Stimulated activated CD4-positive, alpha-beta T cell treated with anti-CD3 and anti-CD28 coated beads, TNF-alpha, amount 100 ng/mL, for 4 hours (primary cell): ENCODE results near the gene NOL4L.

Experiments
- DNase-seq, 3 experiments: peaks; one replicate each; pipeline ENCODE4 v3.0.0-alpha.2; 2020; ENCODE audit warnings: low read depth in 3 of 3

Gene NOL4L

DNA sequence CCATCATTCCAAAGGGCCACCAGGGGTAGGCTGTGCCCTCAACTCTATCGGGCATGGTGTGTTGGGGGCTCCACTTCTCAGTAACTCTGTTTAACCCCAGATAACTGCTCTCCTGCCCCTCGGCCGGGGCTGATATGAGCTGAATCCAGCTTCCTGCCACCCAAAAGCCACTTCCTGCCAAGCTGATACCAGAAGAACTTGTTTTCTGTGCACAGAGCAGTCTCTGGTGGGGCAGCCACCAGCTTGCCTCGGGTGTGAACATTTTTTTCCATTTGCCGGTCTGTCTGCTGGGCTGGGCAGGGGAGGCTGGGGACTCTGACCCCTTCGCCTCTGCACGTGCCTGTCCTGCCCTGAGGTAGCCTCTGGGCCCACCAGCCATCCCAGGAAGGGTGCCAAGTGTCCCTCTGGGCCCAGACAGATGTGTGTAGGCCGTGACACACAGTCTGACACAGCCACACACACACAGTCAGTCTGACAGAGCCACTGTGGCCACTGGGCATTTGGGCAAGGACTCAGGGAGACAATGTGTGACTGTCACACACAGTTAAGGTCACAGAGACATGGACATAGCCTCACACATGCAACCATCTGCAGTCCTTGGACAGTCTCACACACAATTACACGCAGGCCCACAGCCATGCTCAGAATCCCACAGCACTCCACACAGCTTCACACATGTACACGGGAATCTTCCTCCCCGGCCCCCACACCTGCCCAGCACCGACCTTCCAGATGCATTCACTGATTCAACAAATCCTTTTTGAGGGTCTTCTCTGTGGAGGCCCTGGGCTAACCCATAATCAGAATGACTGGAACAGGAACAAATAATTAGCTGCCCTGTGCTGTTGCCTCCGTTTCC is 45.1 kb downstream of the NOL4L start:
- DNase-seq = peak in 1 of 3 experiments; percentile 50

DNA sequence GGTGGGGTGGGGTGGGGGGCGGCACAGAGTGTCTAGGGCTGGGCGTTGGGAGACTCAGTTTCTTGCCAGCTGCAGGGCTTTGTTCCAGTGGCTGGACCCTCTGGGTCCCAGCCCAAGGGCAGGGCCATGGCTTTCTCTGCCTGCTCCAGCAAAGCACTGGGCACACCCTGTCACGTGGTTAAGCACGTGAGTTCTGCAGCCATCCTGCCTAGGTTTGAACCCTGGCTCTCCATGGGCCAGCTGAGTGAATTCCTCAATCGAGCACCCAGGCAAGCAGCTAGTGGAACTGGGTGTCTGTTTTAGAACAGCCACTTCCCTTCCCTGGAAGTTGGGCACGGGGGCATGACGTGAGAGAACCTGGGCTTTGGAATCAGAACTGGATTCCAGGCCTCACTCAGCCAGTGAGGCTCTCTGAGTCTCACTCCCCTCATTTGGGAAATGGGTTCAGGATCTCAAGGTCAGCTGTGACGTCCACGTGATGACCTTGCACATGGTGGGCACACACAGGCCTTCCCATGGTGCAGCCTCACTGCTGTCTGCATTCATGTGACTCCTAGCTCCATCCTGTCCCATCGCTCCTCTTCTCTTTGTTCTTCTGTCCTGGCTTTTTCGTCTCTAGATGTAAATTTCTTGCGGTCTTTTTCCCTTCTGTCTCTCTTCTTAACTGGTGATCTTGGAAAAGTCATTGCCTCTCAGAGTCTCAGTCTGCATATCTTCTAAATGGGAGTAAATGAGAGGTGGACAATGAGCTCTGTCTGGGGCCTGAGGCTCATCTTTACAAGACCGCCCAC is 45.9 kb downstream of the NOL4L start:
- DNase-seq = no peak

DNA sequence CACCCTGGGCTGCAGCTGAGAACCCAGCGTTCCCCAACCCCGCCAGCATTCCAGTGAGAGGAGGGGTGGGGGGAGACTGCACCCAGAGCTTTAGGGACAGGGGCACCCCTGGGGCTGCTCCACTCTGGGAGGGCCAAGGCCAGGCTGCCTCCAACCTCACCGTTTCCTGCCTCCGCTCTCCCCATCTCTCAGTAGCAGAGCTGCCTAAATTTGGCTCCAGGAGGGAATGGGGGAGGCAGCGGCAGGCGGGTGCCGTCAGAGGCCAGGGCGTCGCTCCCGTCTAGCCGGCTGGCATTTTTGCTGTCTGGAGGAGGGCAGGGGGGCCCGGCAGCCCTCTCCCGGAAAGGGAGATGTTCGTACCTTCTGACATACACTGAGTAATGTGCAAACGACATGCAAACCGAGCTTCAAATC is 46.6 kb downstream of the NOL4L start:
- DNase-seq = no peak

DNA sequence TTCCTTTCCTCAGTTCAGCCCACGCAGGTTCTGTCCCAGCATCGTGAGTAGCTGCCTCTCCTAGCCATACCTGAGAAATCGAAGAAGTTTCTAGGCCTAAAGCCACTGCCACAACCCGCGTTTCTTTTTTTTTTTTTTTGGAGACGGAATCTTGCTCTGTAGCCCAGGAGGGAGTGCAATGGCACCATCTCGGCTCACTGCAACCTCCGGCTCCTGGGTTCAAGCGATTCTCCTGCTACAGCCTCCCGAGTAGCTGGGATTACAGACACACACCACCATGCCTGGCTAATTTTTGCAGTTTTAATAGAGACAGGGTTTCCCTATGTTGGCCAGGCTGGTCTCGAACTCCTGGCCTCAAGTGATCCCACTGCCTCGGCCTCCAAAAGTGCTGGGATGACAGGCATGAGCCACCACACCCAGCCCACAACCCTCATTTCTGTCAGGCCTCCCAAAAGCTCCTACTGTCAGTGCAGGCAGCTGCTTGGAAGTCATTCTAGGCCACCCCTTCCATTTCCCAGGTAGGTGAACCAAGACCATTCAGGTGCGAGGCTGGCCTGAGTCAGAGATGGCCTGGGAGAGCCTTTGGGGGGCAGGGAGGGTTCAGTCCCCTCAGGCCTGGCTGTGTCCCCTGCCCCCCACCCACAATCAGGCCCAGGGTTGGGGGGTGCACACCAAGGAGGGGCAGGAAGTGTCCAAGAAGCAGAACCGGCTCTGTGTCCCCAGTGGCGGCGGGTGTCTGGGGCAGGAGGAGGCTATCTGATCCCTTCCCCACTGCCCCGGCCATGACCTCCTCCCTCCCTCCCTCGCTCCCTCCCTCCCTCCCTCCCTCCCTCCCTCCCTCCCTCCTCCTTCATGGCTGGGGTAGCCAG is 47.2 kb downstream of the NOL4L start:
- no peak for DNase-seq

DNA sequence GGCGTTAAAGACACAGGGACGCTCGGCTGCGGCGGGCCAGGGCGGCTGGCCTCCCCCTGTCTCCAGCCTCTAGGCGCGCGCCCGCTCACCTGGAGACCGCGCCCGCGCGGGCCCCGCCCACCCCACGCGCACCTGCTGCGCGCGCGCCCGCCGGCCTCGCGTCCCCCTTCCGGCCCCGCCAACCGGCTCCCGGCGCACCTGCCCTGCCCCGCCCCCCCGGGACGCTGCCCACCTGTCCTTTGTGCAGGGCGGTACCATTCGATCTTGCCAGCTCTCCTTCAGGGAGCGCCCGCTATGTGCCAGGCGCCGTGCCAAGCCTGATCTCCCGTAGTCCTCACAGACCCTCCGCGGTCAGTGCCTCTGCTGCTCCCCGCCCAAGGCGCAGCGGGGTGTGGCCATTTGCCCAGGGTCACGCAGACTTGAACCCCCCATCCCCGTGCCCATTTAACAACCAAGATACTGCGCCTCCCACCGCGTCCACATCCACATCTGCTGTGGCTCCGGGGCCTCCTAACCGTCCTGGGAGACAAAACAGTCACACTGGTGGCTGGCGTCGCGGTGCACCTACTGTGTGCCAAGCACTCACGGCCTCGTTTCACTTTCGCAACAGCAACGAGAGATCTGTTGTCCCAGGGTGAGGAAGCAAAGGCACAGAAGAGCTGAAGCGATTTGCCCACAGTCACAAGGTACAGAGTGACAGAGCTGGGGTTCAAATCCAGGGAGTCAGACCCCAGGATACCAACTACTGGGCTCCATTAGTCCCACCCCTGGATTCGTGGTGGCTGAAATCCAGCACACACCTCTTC is 48.1 kb downstream of the NOL4L start:
- no peak for DNase-seq

DNA sequence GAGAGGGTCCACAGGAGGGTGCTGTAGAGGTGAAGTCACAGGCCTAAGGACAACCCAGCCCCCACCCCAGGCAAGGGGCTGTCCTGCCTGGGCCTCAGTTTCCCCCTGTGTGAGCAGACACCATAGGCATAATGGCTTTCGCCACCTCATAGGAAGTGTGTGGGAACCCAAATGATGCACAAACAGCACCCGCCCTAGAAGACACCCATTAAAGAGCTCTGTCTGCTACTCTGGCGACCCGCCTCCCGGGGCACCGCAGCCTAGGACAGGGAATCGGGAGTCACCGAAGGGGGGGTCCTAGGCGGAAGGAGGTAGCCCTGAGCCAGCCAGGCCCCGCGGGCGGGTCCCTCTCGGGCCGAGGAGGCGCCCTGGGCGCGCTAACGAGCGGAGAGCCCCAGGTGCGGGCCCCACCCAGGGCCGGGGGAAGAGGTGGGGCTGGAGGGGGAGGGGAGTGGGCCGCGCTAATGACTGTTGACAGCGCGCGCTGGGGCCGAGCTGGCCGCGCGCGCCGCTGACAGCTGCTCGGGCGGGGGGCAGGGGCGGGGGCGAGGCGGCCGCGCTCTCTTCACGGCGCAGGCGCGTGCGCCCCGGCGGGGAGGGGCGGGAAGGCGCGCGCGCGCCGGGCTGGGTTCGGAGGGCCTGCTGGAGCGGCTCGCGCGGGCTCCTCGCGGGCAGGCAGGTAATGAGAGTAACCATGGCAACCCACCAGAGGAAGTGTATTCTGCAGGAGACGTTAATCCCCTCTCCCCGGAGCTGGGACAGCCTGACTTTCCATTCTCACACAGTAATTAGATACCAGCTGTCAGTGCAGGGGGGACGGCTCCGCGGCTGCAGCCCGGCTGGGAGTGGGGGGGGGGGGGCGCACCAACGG is 48.9 kb downstream of the NOL4L start:
- peak; percentile 42 to 57 (median 48) for DNase-seq

DNA sequence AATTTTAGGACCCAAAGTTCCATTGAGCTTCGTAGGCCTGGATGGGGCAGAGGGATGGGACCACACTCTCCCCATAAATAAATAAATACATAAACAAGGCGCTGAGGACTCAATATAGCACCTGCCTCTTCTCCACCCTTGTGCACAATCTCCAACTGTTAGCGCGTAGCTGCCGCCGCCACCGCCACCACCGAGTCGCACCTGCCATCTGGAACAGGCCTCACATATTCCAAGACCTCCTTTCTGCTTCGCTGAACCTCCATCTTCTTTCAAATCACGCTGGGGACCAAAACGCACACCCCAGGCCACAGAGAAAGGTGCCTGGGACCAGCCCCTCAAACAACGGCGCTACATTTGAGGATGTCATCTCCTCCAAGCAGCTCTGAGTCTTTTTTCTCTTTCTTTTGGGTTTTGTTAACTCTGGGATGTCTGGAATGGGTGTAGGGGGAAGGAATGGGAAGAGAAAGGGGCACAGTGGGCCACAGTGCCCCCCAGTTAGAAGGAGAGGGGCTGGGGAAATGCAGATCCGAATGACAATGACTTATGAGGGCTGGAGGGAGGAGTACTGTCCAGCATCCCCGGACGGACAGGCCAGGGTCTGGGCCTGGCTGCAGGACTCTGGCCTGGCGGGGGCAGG is 49.7 kb downstream of the NOL4L start:
- no peak for DNase-seq

DNA sequence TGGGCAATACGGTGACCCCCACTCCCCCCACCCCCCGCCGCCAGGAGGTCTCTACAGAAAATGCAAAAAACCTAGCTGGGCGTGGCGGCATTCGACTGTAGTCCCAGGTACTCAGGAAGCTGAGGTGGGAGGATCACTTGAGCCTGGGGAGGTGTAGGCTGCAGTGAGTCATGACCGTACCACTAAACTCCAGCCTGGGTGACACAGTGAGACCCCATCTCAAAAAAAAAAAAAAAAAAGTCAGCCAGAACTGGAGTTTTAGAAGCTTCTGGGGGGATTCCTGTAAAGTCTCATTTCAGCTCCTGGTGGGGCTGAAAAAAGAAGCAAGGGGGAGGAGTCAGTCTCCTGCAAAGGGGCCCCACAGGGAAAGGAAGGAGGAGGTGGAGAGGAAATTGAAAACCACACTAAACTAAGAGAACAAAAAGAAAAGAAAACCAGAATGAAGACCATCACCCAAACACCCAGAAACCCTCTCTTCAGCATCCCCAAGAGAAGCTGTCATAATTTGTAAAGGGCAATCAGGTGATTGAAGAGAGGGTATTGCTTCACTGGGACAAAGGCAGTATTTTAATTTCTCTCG is 50.4 kb downstream of the NOL4L start:
- peak in 2 of 3 experiments; percentile 56 to 59 for DNase-seq

DNA sequence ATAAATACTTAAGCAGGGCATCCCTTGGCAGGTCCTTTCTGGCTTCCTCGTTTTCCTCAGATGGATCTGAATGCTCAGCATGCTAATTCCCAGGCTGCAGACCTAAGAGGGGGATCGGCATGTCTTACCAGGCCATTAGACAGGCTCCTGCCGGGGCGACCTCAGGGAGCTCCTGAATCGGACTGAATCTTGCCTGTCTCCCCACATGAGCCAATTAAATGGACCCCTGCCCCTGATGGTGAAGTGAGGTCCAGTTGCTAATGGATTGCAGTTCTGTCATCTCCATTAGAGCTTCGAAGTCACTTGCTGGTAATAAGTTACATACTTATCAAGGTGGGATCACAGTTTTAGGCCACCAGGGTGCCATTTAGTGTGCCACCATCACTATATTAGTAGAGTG is 51.4 kb downstream of the NOL4L start:
- DNase-seq = no peak

DNA sequence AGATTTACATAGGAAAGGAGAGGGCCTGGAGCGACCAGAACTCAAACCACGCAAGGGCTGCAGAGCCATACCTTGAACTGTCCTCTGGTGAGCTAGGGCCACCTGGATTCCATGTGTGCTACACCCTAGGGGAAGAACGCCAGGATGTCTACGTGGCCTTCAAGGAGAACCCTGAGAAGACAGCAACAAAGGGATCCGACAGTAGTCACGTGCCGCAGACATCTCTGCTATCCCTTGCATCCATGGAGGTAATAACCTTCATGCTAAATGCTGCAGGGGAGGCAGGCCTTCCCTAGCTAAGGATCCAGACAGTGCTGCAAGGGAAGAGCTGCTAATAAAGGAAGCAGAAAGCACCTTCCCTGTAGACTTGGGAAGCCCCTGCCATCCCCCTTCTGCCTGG is 52.9 kb downstream of the NOL4L start:
- no peak for DNase-seq

DNA sequence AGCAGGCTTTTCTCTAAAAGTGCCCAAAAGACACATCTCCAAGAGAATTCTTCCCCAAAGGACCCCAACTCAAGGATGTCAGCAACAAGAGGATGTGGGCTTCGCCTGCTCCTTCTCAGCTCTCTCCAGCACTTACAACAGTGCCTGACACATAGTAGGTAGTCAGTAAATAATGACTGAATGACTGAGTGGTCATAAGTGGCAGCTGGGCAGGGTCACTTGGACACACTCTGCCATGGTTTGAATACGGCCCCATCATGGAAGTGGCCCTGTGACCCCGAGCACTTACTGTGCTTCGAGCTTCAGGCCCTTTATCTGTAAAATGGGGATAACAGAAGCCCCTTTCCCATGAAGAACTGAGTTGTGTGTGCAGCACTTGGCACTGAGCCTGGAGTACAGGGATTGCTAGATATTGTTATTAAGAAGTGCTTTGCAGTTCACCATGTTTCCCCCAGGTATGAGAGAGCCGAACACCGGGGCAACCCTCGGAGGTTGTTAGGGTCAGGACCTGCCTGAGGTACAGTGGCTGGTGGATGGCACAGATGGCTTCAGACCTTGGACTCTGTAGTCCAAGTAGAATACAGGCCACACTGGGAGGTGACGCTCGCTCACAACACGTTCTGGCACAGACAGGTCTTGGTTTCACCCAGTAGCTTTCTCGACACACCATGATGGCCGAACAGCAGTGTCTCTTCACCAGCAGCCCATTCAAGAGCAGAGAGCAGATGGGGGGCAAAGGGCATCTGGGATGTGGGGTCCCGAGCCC is 56.0 kb downstream of the NOL4L start:
- DNase-seq = no peak

DNA sequence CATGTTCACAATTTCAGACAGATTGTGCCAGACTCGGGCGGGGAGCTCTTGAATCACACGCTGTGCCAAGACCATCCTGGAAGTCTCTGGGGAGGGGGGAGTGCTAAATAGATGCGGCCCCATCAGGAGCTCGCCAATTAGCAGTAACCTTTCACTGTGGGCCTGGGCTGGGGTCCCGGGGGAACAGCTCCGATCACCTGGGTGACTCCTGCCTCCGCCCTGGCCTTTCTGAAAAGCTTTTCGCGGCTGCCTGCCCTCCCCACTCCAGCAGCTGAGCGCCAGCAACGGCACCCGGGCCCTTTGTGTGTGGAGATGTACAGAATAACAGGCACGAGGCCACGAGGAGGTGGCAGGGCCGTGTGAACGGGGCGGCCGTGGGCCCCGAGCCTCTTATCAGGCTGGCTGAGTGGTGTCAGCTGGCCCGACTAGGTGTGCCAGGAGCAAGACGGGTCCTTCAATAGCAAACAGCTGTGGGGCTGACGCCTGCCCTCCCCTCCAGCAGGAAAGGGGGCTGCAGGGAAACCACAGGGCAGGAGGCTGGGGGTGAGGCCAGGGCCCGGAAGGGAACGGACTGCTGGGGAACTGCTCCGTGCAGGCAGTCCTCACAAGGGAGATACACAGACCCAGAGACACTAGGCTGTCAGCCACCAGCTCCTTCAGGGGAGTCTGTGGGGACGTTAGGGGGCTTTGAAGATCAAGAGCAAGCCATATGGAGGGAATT is 56.8 kb downstream of the NOL4L start:
- DNase-seq = no peak

DNA sequence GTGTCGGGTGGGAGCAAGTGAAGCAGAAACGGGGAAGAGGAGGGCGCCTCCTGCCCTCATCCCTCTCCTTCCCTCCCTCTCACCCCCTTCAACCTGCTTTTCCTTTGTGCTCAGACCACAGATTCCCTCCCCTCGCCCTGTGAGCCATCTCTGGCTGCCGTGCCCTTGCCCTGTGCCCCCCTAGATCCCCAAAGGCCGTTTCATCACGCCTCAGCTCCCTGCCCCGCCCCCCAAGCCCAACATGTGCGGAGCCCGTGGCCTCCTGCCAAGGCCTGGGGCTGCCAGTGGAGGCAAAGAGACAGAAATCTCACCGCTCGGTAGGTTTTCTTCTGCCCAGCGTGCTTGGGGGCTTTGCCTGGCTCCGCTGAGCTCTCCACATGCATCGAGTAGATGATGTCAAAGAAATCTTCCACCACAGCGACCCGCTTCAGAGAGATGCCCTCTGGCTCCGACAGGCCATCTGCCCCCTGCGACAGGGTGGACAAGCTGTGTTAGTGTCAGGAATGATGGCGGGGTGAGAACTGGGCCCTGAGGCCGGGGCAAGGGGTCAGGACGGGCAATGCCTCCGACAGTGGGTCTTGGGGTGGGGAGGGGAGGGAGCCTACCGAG is 57.6 kb downstream of the NOL4L start:
- DNase-seq = no peak

DNA sequence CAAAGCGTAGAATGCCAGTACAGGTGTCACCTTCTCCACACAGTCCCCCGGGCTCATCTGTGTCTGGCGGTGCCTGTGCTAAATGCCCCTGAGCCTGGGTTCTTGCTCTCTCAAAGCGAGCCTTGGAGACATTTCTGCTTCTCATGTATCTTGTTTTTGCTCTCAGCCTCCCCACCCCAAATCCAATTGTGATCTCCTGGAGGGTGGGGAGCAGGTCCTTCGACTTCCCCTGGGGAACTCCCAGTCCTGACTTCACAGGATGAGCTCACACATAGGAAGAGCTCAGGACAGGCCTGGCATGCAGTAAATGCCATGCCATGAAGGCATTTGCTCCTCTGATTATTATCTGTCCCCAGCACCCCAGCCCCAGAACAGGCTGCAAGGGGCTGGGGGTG is 58.1 kb downstream of the NOL4L start:
- no peak for DNase-seq

DNA sequence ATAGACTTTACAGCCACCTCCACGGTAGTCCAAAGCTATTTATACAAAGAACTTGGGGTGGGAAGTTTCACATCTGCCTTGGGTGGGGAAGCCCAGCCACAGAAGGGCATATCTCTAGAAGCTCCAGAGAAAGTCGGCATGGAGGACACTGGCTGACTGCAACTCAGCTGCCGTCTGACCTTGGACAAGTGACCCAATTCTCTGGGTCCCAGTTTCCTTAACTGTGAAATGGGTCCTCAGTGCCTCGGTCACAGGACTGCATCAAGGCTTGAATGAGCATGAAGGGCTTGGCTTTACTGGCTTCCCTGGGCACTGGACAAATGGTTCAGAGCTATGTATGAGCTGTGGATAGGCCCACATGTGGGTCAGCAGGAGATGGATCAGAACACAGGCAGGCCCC is 58.6 kb downstream of the NOL4L start:
- no peak for DNase-seq

DNA sequence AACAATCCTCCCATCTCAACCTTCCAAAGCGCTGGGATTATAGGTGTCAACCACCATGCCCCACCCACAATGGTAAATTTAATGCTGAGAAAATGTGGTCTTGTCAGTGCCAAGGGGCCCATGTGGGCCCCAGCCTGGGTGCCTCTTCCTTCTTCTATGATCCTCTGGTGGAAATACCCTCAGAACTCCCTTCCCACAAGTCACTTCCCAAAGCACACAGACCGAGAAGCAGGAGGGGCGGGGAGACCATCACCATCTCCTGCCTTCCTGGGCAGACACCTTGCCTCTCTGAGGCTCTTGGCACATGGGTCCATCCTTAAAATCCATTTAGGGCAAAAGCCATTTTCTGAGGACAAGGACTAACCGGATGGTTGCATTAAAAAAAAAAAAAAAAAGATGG is 59.0 kb downstream of the NOL4L start:
- DNase-seq = no peak

DNA sequence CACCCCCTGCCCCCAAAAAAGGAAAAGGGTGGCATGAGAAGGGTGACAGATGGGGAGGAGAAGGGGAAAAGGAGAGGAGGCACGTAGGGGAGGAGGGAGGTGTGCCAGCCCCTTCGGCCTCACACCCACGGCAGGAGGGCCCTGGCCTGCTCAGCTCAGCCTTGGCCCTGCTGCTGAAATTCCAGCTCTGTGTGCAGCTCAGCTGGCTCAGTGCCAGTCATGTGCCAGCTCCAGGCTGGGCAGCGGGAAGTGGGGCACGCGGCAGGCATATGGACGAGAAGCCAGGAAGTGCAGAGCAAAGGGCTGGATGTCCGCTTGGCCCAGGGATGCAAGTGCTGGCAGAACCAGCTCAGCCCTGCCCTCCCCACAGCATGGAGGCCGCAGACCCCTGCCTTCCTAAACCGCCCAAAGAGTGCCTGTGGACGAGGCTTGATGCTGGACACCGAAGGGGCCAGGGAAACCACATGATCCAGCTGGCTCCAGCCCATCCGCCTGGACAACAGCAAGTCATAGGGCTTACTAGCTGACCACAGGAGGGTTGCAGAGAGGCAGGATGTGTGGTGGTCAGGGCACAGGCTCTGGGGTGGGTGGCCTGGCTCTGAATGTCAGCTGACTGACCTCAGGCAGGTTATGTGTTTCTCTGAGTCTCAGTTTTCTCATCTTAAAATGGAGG is 60.2 kb downstream of the NOL4L start:
- no peak for DNase-seq
